SIG-M5 (cell line): ENCODE measurements around the gene TET3.
"Not testable (repeated sequence)": the region's sequence is repeated elsewhere in the genome, so short reads cannot be mapped to it uniquely, and the experiment has no call there.

Source experiments
- DNase-seq: peaks from one replicate; lab custom pipeline; 2025; lab: John Stamatoyannopoulos, UW

The TET3 gene

DNA sequence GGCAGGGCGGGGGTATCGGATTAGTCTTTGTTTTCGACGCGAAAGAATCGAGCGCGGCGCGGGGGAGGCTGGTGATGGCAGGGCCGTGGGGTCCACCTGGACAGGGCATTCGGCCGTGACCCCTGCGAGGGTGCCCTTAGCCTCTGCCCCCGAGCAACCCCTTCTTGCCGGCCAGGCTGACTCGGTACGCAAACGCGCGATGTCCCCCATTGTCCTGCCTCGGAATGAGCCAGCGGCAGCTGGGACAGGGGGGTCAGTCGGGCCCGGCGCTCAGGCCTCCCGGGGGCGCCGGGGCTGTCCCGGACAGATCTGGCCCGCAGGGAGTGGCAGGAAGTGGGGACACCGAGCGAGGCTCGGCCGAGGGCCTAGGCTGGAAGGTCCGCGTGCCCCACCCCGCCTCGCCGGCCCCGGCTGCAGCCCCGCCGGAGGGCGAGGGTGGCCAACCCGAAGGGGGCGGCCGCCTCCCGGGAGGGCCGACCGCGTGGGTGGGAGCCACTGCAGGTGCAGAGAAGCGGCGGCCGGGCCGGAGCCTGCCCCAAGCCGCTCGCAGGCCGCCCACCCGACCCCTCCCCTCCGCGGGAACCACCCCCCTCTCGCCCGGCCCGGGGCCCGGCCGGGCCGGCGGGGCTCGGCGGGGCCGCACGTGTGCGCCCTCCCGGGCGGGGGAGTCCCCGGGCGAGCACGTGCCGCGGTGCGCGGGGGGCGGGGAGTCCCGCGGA is at the start of gene TET3:
TET3 (plus strand) TSS at position 708 of the 719 bp plus-strand sequence. CDS start 1,494 bp downstream, outside the sequence.
- no peak for DNase-seq

DNA sequence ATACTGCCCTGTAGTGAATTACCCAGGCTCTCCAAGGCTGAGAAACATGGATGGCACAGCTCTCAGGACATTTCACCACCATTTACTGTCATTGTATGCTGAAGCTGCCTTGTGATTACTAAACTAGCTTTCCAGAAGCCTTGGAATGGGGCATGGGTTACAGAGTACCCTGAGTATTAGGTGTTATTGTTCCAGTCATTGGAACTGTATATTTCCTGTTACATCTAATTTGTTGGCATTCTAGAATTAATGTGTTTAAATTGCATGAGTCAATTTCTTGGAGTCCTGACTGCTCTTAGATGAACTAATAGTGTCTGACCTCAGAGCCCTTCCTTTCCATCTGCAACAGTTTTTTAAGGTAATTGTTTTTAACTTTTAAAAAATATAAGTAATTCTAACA is 49.1 kb upstream of the TET3 start:
- no peak for DNase-seq

DNA sequence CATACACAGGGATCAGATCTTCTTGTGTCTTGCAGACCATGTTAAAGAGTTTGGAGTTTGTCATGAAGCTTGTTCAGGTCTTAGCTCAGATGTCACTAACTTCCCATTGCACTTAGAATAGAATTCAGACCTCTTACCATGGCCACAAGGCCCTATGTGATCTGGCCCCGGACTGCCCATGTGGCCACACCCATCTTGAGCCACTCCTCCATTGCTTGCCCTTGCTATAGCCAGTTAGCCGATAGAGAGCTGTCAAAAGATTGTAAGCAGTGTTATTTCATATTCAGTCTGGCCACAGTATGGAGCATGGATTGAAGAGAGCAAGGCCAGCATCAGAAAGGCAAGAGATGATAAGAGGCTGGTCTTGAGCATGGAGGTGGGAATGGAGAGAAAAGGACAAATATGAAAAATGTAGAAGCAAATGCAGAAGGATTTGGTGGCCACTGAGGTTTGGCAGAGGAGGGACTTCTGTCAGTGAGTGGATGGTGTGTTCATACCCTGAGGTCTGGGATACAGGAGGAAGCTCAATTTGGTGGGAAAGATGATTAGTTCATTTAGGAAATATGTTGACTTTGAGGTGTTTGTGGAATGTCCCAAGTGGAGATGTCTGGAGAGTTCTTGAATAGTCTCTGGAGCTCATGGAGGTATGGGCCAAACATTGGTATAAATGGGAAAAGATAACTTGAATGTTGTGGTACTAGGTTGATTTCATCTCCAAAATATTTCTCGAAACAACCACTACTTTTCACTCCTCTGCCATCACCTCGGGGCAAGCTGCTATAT is 47.4 kb upstream of the TET3 start:
- DNase-seq: no peak

DNA sequence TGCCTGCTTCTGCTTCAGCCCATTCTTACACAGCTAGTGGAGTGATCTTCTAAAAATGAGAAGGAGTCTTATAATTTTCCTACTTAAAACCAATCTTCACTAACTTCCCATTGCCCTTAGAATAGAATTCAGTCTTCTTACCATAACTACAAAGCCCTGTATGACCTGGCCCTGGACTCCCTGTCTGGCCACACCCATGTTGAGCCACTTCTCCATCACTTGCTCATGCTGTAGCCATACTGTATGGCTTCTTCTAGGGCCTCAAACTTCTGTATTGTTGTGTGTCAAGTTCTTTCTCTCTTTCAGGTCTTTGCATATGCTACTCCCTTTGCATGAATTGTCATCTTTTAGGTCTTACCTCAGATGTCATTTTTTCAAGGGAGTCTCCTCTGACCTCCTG is 46.8 kb upstream of the TET3 start:
- no peak for DNase-seq

DNA sequence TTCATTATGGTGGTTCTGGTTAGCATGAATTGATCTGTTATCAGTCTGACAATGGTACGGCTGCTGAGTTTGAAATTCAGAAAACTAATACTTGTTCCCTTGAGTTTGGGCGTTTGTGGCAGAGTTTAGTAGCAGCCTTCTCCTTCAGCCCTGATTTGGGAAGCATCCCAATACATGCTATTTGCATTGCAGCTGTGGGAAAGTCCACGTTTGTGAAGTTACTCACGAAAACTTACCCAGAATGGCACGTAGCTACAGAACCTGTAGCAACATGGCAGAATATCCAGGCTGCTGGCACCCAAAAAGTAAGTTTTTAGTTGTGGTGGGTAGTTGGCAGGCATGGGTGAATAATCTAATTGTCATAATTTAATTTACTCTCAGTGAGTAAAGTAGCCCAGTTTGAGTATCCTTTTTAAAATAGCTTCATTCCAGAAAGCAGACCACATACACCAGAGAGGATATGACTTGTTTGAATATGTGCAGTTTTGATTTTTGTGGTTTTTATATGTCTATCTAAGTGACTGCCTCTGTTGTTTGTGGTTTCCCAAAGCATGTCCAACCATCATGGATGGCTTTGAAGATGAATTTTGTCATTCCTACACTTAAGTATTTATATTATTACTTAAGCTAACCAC is 45.9 kb upstream of the TET3 start:
- DNase-seq: no peak

DNA sequence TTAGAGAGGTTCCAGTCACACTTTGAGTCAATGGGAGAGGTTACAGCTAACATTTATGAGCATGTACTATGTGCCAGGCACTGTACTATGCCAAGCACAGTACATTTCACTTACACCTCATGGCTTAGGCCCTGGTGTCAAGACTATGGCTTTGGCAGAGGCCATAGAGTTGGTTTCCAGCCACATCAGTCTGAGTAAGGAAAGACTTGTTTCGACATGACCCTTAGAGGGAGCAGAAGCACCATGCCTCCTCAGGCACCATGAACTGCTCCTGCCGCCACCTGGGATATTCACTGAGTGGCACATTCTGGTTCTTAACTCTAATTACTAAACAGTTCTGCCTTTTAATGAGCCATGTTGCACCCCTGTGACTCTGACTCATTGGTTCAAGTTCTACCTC is 45.3 kb upstream of the TET3 start:
- DNase-seq: no peak

DNA sequence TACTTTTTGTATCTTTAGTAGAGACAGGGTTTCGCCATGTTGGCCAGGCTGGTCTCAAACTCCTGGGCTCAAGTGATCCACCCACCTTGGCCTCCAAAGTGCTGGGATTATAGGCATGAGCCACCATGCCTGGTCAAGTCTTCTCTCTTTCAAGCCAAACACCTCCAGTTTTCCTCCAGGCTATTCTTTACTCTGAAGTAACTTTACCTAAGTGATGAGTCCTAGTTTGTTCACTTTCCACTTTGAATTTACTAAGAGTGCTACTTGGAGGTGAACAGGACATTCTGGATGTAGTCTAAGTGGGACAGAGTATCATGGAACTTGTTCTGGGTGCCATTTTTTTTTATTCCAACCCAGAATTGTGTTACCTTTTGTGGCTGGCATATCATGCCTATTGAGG is 44.6 kb upstream of the TET3 start:
- DNase-seq: not testable (repeated sequence)

DNA sequence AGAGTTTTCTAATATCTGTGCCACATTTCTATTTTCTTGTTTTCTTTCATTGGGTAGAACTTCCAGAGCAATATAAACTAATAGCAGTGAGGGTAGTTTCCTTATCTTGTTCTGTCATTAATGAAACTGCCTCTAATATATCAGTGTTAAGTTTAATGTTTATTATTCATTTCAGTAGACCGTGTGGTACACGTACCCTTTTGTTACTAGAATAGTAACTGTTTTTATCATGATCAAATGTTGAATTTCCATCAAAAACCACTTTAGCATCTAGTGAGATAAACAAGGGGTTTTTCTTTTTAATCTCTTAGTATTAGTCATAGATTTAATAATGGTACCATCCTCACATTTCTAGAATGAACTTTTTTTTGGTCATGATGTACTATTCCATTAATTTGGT is 42.0 kb upstream of the TET3 start:
- DNase-seq: no peak

DNA sequence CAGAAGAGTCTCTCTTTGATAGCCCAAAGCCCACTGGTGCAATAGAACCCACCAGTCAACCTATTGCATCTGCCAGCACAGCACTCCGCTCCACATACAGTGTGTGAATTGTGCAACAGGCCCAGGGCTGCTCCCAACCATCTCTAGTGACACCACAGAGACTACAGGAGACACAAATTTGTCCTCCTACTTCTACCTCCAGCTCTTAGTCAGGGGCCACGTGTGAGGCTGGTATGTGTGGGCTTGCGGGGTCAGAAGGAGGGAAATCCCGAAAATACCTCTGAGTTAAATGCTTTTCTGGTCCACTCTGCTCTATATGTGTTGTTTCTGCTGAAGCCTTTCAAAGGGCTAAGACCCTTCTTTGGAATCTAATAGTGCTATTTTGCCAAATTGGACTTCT is 40.0 kb upstream of the TET3 start:
- DNase-seq: no peak

DNA sequence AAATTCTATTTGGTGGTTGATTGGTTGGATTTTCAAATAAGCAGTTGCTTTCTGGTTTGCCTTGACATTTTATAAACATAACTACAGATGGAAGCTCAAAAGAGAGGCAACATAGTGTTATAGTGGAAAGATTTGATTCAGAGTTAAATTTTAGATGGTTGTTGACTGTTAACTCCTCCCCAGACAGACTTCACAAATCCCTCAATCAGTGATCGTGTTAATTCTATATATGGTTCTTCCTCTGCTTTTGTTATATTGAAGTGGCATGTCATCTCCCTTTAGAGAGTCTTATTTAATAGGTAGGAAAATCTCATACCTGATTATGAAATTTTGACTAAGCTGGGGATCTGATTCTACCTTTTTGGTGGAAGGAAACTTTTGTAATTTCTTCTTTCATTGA is 38.5 kb upstream of the TET3 start:
- no peak for DNase-seq

DNA sequence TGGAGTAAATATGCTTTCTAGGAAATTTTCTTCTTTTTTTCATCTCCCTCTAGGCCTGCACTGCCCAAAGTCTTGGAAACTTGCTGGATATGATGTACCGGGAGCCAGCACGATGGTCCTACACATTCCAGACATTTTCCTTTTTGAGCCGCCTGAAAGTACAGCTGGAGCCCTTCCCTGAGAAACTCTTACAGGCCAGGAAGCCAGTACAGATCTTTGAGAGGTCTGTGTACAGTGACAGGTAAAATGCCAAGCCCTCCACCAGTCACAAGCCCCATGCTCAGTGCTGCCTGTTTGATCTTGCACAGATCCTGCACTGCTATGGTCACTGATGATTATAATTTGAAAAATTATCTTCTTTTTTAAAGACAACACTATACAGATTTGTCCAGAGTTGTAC is 38.0 kb upstream of the TET3 start:
- no peak for DNase-seq

DNA sequence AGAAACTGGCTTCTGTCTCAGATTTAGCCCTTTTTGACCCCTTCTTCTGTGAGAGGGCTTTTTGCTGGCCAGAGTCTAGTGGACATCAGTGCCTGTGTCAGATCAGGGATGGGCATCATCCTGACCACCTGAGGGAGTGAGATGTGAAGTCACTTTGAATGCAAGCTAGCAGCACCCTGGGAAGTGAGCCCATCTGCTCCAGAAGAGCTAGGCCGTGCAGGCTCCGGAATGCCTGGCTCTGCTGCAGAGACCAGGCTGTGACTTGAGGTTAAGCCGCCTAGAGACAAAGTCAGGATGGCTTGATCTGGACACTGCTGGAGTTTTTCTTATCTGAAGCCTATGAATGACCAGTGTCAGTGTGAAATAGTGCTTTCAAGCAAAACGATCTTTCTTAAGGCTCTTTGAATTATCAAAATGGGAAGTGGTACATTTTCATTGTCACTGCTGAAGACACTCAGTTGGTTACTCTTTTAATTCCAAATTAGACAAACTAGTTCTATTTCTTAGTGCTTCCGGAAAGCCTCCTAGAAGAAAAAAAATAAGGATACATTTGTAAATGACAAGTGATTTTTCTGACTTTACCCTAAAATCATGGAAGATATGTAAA is 37.2 kb upstream of the TET3 start:
- no peak for DNase-seq

DNA sequence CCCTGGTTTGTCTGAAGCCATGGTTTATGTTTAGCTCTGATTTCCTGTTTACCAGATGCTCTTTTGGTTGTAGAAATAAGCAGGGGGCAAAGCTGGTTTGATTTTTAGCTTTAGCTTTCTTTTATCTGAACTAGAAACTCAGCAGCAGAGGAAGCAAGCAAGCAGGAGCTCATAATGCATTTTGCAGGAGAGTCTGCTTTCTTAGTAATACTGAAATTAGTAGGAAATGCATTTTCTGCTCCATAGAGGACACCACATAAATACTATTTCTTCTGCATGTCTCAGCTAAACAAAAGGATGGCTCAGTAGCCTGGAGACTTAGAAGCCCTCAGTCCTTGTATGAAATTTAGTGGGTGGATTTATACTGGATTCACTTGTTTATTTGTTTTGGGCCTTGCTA is 34.9 kb upstream of the TET3 start:
- DNase-seq: no peak

DNA sequence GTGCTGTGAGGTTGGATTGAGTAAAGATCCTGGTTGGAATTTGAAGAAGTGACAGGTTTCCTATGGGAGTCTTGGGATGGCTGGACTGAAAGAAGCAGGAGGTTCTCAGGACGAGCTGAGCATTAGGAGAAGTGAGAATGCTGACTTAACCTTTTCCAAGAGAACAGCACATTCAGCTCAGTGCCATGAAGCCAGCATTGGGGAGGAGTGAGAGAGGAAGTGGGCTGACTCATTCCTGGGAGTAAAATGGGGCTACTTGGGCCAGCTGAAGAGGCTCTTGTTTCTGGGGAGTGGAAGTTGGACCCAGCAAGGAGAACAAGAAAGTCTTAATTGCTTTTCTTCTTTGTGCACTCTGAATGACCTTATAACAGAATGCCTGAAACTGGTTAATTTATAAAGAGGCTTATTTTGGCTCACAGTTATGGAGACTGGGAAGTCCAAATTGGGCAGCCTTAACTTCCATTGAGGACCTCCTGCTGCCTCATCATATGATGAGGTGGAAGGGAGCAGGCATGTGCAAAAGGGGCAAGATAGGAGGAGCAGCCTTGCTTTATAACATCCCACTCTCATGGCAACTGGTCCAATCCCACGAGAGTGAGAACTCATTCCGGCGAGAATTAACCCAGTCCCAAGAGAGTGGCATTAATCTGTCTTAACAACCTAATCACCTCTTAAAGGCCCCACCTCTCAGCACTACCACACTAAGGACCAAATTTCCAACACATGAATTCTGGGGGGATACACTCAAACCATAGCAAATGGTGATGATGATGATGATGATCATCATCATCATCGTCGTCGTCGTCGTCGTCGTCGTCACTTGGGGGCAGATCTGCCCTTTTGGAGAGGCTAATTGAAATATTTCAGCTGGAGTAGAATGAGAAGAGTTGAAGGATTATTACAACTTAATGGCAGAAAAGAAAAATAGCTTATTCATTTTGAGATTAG is 31.9 kb upstream of the TET3 start:
- no peak for DNase-seq

DNA sequence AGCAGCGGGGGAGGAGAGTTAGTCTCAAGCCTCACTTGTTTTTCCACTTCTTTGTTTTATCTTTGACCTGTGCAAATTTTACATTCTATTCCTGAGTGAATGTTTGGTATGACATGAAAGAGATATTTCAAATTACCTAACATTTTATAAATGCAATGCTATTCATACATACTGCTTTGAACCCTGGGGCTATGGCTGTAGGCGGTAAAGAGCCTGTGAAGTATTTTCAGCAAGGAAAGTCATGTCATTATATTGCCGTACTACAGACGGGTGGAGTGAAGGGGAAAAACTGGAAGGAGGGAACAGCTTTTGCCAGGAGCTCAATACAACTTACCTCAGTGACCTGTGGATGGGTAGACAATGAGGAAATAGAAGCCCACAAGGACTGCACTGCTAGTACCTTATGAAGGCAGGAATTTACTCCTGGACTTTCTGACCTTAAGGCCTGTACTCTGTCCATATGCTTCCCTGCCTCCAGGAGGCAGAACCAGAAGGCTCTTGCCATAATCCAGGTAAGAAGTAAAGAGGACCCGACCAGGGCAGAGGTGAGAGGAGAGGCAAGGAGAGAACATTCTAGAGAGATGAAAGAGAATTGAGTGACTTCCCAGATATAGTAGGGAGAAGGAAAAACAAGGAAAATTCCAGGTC is 28.4 kb upstream of the TET3 start:
- DNase-seq: no peak

DNA sequence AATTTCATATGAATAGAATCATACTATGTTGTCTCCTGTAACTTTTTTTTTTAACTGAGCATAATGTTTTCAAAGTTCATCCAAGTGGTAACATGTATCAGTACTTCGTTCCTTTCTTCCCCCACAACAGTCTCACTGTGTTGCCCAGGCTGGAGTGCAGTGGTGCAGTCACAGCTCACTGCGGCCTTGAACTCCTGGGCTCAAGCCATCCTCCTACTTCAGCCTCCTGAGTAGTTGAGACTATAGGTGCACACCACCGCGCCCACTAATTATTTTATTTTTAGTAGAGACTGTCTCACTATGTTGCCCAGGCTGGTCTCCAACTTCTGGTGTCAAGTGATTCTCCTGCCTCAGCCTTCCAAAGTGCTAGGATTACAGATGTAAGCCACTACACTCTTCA is 23.4 kb upstream of the TET3 start:
- no peak for DNase-seq

DNA sequence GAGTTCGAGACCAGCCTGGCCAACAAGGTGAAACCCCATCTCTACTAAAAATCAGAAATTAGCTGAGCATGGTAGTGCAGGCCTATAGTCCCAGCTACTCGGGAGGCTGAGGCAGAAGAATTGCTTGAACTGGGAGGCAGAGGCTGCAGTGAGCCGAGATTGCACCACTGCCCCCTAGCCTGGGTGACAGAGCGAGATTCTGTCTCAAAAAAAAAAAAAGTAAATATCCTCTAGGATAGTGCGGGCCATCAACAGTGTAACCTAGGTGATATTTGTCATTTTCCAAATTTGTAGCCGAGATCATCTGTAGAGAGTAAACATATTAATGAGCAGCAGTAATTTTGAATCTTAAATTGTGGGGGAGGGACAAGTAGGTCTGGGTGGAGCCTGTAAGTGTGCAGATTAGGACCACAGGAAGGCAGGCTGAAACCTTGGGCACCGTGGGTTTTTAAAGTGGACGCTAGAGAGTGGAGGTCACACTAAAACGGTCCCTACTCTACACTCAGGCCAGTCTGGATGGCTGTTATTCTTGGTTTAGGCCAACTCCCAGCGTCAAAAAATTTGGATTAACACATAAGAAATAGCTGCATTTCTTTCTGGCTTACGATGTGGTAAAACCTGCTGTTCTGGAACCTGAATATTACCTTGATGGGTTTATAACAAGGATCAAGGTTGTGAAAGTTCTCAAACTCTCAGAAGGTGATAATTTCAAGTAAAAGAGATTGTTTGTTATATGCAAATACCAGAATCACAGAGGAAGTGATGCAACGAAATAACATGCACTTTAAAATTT is 22.7 kb upstream of the TET3 start:
- no peak for DNase-seq

DNA sequence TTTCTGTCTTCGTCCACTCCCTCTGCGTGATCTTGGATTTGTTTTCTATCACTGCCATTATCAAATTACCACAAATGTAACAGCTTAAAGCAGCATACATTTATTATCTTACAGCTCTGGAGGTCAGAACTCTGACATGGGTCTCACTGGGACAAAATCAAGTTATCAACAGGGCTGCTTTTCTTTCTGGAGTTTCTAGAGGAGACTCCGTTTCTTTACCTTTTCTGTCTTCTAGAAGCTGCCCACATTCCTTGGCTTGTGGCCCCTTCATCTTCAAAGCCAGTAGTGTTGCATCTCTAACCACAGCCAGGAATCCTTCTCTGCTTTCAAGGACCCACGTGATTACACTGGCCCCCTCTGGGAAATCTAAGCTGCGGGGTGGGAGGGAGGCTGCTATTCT is 21.9 kb upstream of the TET3 start:
- no peak for DNase-seq

DNA sequence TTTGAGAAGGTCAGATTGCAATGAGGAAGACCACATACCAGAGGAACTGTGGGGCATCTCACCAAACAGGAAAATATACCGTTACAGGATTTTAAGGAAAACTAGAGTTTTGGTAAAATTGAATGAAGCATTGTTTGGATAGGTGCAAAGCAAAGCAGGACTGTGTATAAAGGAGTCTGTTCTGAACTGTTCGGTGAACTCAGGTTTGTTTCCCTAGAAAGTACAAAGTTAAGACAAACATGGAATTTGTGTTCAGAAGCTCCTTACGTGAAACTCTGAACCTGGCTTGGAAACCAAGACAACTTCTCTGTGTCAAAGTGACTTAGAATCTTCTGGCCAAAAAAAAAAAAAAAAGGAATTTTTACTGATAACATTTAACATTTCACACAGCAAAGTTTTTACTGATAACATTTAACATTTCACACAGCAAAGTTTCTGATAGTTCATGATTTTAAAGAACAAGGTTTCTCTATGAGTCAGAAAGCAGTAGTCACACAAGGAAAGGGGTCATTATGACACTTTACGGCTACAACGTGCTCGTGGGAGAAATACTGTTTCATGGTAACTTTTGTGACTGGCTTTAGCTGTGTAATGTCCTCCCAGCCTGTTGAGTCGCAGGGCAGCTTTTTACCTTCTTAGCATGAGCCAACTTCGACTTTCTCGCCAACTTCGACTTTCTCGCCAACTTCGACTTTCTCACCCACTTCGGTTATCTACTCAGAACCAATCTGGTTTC is 21.2 kb upstream of the TET3 start:
- no peak for DNase-seq

DNA sequence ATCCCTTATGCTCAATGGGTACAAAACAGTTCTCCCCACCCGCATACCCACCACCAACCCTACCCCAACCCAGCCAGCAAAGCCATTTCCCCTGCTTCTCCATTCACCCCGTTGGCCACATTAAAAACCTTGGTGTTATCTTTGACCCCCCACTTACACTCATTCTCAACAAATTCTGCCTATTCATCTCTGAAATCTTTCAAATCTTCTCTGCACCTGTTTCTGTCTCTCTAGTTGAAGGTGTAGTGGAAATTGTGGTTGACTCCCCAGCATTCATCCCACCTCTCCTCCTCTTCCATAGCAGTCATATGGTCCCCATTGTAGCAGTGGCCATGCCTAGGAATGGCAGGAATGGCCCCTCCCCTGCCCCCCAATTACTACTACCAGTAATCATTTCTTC is 20.5 kb upstream of the TET3 start:
- no peak for DNase-seq
